NCI-H526 (cell line): ENCODE measurements around the gene ERBB4.
A peak's percentile ranks its signal among the peaks of the same experiment; 100 is the strongest.
"Not testable (repeated sequence)": the region's sequence is repeated elsewhere in the genome, so short reads cannot be mapped to it uniquely, and the experiment has no call there.

ENCODE experiments used
- DNase-seq, 2 experiments: peaks; one replicate each; lab custom pipeline; 2025; lab: John Stamatoyannopoulos, UW

ERBB4 gene

GRCh38 chr2:212146416-212146815 is 392.2 kb downstream of the ERBB4 start:
- no peak for DNase-seq

GRCh38 chr2:212145121-212145520 is 393.5 kb downstream of the ERBB4 start:
- DNase-seq, result no peak

GRCh38 chr2:212142631-212143030 is 396.0 kb downstream of the ERBB4 start:
- no peak for DNase-seq

GRCh38 chr2:212141499-212141898 is 397.1 kb downstream of the ERBB4 start:
- DNase-seq, result peak; percentile 40 to 45

- no peak for DNase-seq
Measured at GRCh38 chr2:212136216-212136795, 402.3 kb downstream of the ERBB4 start.

- no peak for DNase-seq
Measured at GRCh38 chr2:212135739-212136138, 402.9 kb downstream of the ERBB4 start.

- no peak for DNase-seq
Measured at GRCh38 chr2:212133337-212133736, 405.3 kb downstream of the ERBB4 start.

- DNase-seq, result no peak
Measured at GRCh38 chr2:212124598-212124997, 414.0 kb downstream of the ERBB4 start.

GRCh38 chr2:212119591-212119990 is 419.0 kb downstream of the ERBB4 start:
- no peak for DNase-seq

- no peak for DNase-seq
Measured at GRCh38 chr2:212117926-212118325, 420.7 kb downstream of the ERBB4 start.

GRCh38 chr2:212114489-212114888 is 424.1 kb downstream of the ERBB4 start:
- no peak for DNase-seq

GRCh38 chr2:212112401-212112800 is 426.2 kb downstream of the ERBB4 start:
- DNase-seq, result no peak

- DNase-seq, result peak in 1 of 2 experiments; percentile 4
Measured at GRCh38 chr2:212109792-212110680, 428.6 kb downstream of the ERBB4 start.

- DNase-seq, result no peak
Measured at GRCh38 chr2:212109217-212109616, 429.4 kb downstream of the ERBB4 start.

- DNase-seq, result no peak
Measured at GRCh38 chr2:212107989-212108388, 430.6 kb downstream of the ERBB4 start.

- DNase-seq, result no peak
Measured at GRCh38 chr2:212107014-212107413, 431.6 kb downstream of the ERBB4 start.

GRCh38 chr2:212106536-212106935 is 432.1 kb downstream of the ERBB4 start:
- not testable (repeated sequence) for DNase-seq

- no peak for DNase-seq
Measured at GRCh38 chr2:212099658-212100057, 438.9 kb downstream of the ERBB4 start.

GRCh38 chr2:212098966-212099365 is 439.6 kb downstream of the ERBB4 start:
- DNase-seq, result no peak

GRCh38 chr2:212097001-212097400 is 441.6 kb downstream of the ERBB4 start:
- DNase-seq, result peak in 1 of 2 experiments; percentile 28

- DNase-seq, result no peak
Measured at GRCh38 chr2:212089873-212090272, 448.7 kb downstream of the ERBB4 start.

GRCh38 chr2:212088353-212088752 is 450.2 kb downstream of the ERBB4 start:
- DNase-seq, result no peak

- peak in 1 of 2 experiments; percentile 7 for DNase-seq
Measured at GRCh38 chr2:212083492-212083891, 455.1 kb downstream of the ERBB4 start.
